ENCODE measurements around the gene RIMBP2. TPM values are rescaled to one million over a fixed set of nuclear protein-coding genes. Genes with fewer than 3 reads are reported as not detected.

The RIMBP2 gene
- total RNA-seq, 1 donor from 2014 or later: not detected

GRCh38 chr12:130537655-130538054 is 178.4 kb downstream of the RIMBP2 start:
- no peaks in the 10 kb centered on the region for H3K4me1 ChIP-seq
- no peak overlapping the region for H3K4me3 ChIP-seq
- no peaks in the 10 kb centered on the region for H3K36me3 ChIP-seq
- H3K27me3 ChIP-seq (ENCODE audit: low read depth): peaks cover 11% of the 10 kb centered on the region
- no peak for TF ChIP-seq CTCF (IDR thresholded peaks at IDR 0.05; ENCODE audit: borderline replicate concordance)
- H3K27ac ChIP-seq (replicated peaks): no peak overlapping the region
- H3K9me3 ChIP-seq (replicated peaks): peaks cover 23% of the 10 kb centered on the region
- no peak for DNase-seq
- intact Hi-C loops (cut with micrococcal nuclease): no loop called here

- H3K4me3 ChIP-seq: no peak overlapping the region
- H3K36me3 ChIP-seq: no peaks in the 10 kb centered on the region
- H3K27me3 ChIP-seq (ENCODE audit: low read depth): peaks cover 11% of the 10 kb centered on the region
- TF ChIP-seq CTCF (IDR thresholded peaks at IDR 0.05; ENCODE audit: borderline replicate concordance): no peak
- no peaks in the 10 kb centered on the region for H3K4me1 ChIP-seq
- DNase-seq: no peak
- intact Hi-C loops (cut with micrococcal nuclease): no loop called here
- H3K27ac ChIP-seq (replicated peaks): no peak overlapping the region
- H3K9me3 ChIP-seq (replicated peaks): peaks cover 17% of the 10 kb centered on the region
Observed at GRCh38 chr12:130537051-130537450, 179.0 kb downstream of the RIMBP2 start.

GRCh38 chr12:130530429-130530828 is 185.7 kb downstream of the RIMBP2 start:
- no peaks in the 10 kb centered on the region for H3K9me3 ChIP-seq (replicated peaks)
- intact Hi-C loops (cut with micrococcal nuclease): no loop called here
- H3K4me1 ChIP-seq: no peaks in the 10 kb centered on the region
- no peak for TF ChIP-seq CTCF (IDR thresholded peaks at IDR 0.05; ENCODE audit: borderline replicate concordance)
- peaks cover 28% of the 10 kb centered on the region for H3K27me3 ChIP-seq (ENCODE audit: low read depth)
- H3K36me3 ChIP-seq: no peaks in the 10 kb centered on the region
- no peak for DNase-seq
- H3K4me3 ChIP-seq: no peak overlapping the region
- H3K27ac ChIP-seq (replicated peaks): no peak overlapping the region

- no peaks in the 10 kb centered on the region for H3K4me1 ChIP-seq
- no peak for DNase-seq
- no peak for TF ChIP-seq CTCF (IDR thresholded peaks at IDR 0.05; ENCODE audit: borderline replicate concordance)
- no peaks in the 10 kb centered on the region for H3K36me3 ChIP-seq
- intact Hi-C loops (cut with micrococcal nuclease): no loop called here
- H3K9me3 ChIP-seq (replicated peaks): no peaks in the 10 kb centered on the region
- peaks cover 29% of the 10 kb centered on the region for H3K27me3 ChIP-seq (ENCODE audit: low read depth)
- H3K4me3 ChIP-seq: no peak overlapping the region
- no peak overlapping the region for H3K27ac ChIP-seq (replicated peaks)
Observed at GRCh38 chr12:130529781-130530180, 186.3 kb downstream of the RIMBP2 start.

- TF ChIP-seq CTCF (IDR thresholded peaks at IDR 0.05; ENCODE audit: borderline replicate concordance): no peak
- H3K9me3 ChIP-seq (replicated peaks): no peaks in the 10 kb centered on the region
Observed at GRCh38 chr12:130527239-130527638, 188.9 kb downstream of the RIMBP2 start.

GRCh38 chr12:130526813-130527212 is 189.3 kb downstream of the RIMBP2 start:
- no peaks in the 10 kb centered on the region for H3K36me3 ChIP-seq
- DNase-seq: no peak
- H3K4me1 ChIP-seq: no peaks in the 10 kb centered on the region
- H3K4me3 ChIP-seq: no peak overlapping the region
- H3K27ac ChIP-seq (replicated peaks): no peak overlapping the region
- TF ChIP-seq CTCF (IDR thresholded peaks at IDR 0.05; ENCODE audit: borderline replicate concordance): no peak
- peaks cover 51% of the 10 kb centered on the region for H3K27me3 ChIP-seq (ENCODE audit: low read depth)
- H3K9me3 ChIP-seq (replicated peaks): no peaks in the 10 kb centered on the region
- intact Hi-C loops (cut with micrococcal nuclease): no loop called here

More at GRCh38 chr12:130527239-130527638, 188.9 kb downstream of the RIMBP2 start:
- Histone ChIP-seq H3K36me3 (no peaks in the 10 kb centered on the region), H3K4me3 (no peak overlapping the region), H3K27me3 (ENCODE audit: low read depth) (peaks cover 46% of the 10 kb centered on the region), H3K4me1 (no peaks in the 10 kb centered on the region), H3K27ac (replicated peaks) (no peak overlapping the region)
- DNase-seq: no peak
- intact Hi-C loops (cut with micrococcal nuclease): no loop called here

All from left ventricle myocardium inferior (tissue), 1 donor.